GM18909 (cell line): ENCODE measurements around the gene SEC16A.
A peak's percentile ranks its signal among the peaks of the same experiment; 100 is the strongest.

ENCODE experiments used
- ATAC-seq: cut with Tn5 transposase; IDR thresholded peaks from one replicate; pipeline ENCODE4 v1.9.1; 2021; ENCODE audit warnings: mild to moderate bottlenecking; ENCODE audit not compliant: unreplicated experiment, poor library complexity

The SEC16A gene, protein sequence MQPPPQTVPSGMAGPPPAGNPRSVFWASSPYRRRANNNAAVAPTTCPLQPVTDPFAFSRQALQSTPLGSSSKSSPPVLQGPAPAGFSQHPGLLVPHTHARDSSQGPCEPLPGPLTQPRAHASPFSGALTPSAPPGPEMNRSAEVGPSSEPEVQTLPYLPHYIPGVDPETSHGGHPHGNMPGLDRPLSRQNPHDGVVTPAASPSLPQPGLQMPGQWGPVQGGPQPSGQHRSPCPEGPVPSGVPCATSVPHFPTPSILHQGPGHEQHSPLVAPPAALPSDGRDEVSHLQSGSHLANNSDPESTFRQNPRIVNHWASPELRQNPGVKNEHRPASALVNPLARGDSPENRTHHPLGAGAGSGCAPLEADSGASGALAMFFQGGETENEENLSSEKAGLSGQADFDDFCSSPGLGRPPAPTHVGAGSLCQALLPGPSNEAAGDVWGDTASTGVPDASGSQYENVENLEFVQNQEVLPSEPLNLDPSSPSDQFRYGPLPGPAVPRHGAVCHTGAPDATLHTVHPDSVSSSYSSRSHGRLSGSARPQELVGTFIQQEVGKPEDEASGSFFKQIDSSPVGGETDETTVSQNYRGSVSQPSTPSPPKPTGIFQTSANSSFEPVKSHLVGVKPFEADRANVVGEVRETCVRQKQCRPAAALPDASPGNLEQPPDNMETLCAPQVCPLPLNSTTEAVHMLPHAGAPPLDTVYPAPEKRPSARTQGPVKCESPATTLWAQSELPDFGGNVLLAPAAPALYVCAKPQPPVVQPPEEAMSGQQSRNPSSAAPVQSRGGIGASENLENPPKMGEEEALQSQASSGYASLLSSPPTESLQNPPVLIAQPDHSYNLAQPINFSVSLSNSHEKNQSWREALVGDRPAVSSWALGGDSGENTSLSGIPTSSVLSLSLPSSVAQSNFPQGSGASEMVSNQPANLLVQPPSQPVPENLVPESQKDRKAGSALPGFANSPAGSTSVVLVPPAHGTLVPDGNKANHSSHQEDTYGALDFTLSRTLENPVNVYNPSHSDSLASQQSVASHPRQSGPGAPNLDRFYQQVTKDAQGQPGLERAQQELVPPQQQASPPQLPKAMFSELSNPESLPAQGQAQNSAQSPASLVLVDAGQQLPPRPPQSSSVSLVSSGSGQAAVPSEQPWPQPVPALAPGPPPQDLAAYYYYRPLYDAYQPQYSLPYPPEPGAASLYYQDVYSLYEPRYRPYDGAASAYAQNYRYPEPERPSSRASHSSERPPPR (N-terminal part only)

GRCh38 chr9:136482793-136483588, at the start of gene SEC16A:
Gene SEC16A, minus strand, starts transcription at chr9:136483040. Its CDS starts 5,425 bp downstream, at chr9:136477615.
- ATAC-seq: peak; percentile 60

DNA sequence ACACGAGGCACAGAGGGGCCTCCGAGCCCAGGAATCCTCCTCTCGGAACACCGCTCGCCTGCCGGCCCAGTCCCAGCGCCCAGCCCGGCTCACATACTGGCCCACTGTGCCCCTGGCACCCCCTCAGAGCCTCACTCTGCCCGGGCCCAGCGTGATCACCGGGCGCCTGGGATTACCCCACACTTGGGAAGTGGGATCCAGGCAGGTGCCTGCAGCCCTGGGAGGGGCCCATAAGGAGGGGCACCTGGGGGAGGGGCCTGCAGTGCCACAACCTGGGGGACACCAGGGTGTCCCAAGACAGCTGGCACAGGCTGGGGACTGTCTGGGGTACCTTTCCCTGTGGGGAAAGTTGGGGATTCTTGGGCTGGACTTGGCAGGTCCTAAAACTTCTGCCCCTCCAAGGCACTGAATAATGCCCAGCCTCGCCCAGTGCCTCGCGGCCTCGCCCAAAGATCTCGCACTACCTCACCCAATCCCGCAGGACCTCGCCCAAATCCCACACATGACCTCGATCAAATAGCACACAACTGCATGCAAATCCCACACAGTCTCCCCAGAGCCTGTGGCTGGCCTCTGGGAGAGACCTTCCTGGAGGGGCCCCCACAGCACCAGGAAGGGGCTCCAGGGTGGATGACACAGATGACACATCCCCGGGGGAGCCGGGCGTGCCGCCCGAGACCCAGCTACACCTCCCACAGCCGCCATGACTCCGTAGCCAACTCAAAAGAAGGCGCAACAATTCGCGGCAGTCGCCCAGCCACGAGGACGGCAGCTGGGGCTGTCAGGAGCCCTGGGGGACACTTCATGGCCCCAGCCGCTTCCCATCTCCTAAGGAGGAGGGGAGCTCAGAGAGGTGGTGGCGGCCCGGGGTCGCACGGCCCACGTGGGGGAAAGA, 49.3 kb upstream of the SEC16A start:
- ATAC-seq: no peak

DNA sequence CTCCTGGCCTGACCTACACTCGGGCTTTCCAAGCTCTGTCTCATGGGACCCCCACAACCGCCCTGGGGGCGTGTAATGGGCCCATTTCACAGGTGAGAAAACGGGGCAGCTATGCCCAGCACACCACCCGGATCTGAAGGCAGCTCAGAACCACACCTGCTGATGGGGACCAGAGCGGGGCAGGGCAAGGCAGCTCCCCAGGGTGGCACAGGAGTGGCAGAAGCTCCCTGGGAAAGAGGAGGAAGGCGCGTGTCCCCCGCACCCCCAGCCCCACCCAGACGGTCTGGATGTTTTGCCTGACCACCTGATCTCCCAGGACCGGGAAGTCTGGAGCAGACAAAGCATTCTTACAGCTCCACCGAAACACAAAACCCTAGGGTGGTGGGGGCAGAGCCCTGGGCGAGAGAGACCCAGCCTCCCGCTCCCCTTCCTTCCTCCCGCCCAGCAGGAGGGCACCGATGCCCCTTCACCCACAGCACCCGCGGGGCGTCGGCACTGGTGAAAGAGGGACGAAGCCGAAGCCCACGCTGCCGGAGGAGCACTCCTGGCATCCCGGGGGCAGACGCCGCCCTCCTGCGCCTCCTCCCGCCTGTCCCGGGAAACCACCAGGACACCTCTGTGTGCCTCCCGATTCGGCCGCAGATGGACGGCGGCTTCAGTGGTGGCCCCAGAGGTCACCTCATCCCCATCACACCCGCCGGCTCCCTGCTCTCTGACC, 48.5 kb upstream of the SEC16A start:
- no peak for ATAC-seq

DNA sequence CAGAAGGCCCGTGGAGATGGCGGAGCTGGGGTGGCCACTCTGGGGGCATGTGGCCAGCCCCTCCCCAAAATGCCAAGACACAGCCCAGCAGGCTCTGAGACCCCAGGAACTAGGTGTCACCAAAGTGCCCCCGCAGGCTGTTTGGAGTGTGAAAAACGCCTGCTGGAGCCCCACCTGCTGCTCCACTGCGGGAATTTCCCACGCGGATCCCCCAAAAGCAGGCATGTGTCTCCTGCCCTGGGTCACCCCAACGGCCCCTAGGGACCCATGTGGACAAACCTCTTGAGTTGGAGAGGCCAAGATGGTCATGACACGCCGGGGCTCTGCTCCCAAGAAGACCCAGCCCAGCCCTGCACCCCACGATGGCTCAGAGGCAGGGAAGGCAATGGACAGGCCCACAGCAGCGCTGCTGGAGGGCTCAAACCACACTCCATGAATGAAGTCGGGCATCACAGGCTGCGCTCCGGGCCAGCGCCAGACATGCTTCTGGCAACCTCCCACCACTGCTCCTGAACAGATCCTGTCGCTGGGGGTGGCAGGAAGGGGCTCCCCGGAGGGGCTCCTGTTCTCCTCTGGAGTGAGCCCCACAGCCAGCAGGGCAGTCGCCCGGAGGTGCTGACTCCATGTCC, 47.7 kb upstream of the SEC16A start:
- no peak for ATAC-seq

GRCh38 chr9:136529516-136530460, 46.9 kb upstream of the SEC16A start:
- ATAC-seq: no peak

- no peak for ATAC-seq
Measured at GRCh38 chr9:136528716-136529341, 46.0 kb upstream of the SEC16A start.

- no peak for ATAC-seq
Measured at GRCh38 chr9:136527721-136528710, 45.2 kb upstream of the SEC16A start.

DNA sequence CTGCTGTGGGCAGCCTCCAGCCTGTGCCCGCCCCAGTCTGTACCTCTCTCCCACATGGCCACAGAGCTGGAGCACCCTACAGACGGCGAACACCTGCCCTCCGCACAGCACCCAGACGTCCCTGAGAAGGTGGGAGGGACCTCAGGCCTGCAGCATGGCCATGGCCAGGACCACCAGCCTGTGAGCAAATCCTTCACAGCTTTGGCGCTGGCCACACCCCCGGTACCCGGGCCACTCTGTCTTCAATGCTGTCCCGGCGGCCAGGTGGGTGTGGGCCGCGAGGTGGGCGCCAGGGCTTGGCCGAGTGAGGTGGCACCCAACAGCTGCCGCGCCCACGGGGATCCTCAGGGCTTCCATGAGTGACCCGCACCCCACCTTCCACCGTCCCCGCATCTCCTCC, 44.3 kb upstream of the SEC16A start:
- ATAC-seq: no peak

GRCh38 chr9:136526625-136527066, 43.8 kb upstream of the SEC16A start:
- ATAC-seq: no peak

- no peak for ATAC-seq
Measured at GRCh38 chr9:136525841-136526499, 43.1 kb upstream of the SEC16A start.

DNA sequence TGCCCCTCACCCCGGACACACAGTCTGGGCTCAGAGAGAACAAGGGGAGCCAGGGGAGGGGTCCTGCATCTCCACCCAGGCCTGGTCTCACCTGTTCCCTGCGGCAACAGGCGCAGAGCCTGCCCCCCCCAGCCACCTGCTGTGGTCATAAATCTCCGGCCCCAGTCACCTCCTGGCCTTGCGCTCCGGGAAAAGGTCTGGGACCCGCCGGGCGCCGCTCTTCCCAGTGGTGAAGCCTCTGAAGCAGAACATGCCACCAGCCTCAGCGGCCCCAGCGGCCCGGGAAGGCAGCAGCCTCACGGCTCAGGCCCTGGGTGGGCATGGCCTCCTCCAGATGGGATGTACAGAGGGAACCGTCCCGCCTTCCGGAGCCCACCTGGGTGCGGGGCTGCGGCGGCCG, 42.4 kb upstream of the SEC16A start:
- no peak for ATAC-seq

DNA sequence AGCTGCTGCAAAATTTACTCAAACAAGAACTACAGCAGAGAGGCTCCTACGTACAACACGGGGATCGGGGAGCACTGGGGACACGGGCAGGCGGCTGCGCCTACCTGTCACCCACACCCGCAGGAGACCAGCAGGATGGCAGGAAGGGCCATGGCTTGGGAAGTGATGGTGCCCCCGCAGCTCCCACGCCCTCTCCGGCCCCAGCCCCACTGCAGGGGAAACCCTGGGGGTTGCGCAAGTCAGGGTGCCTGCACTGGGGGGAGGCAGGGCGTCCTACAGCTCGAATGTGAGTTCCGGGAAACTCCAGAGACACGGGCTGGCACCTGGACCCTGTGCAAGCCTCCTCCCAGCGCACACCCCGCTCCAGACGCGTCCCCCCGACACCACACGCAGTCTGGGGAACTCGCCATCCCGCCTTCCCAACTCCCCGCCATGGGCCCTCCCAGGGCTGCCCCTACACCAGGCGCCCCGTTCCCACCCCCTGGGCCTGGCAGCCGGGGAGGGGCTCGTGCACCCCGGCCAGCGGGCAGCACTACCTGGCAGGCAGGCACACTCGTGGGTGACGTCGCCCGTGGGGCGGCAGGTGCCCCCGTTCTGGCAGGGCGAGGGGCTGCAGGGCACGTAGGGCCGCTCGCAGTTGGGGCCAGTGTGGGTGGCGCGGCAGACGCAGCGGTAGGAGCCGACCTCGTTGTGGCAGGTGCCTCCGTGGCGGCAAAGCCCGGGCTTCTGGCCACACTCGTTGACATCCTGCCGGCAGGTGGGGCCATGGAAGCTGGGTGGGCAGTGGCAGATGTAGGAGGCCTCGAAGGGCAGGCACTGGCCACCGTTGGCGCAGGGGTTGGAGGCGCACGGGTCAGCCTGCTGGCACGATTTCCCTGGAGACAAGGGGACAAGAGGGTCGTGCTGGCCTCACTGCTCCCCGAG, 39.7 kb upstream of the SEC16A start:
- no peak for ATAC-seq

DNA sequence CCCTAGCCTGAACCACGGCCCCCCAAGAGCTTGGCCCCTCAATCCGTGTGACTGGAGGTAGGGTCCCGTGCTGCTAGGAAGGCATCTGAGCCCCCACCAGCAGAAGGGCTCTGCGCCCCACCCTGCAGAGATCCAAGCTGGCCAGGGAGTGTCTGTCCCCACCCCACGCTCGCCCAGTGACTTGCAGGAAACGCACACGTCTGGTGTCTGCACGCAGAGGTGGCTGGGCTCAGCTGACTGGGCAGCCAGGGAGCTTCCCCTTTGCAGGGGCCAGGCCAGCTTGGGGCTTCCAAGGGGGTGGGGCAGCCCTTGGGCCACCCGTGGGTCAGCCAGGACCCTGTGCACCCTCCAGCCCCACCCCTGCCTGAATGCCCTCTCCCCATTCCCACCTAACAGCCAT, 38.7 kb upstream of the SEC16A start:
- no peak for ATAC-seq
